ENCODE data around the gene KLF7. TPM values are rescaled to one million over a fixed set of nuclear protein-coding genes. Genes with fewer than 3 reads are reported as not detected.

KLF7 gene
- total RNA-seq, 3 donors from 2014 or later (not counting 1 experiment from before 2014, with no cell fraction given) = 22.9 to 39.1 (median 32.4) TPM

DNA sequence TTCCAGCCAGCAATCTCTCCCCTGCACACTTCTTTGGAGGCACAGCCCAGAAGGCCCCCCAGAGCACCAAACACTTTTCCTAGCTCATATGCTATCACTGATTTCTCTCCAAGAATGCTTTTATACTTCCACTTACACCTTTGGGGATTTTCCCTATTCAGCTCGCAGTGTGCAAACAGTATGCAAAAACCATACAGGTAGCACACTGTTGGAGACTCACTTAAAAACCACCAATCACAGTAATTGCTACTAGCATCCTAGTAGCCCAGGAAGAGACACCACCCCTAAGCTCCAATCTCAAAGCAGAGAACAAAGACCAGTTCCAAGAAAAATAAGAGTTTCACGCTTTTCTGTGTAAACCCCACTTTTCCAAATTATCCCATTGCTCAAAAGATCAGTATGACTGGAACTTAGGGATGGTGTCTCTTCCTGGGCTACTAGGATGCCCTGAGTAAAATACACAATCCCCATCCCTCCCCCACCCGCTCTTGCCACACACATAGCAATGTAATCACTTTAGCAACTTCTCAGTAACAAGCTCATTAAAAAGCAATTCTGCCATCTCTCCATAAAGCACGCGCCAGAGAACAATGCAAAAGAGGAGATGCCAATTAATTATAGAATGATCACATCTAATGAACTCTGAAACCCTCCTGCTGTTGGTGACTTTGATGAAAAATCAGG is 43.0 kb downstream of the KLF7 start:
- TF ChIP-seq, protein P1, sequence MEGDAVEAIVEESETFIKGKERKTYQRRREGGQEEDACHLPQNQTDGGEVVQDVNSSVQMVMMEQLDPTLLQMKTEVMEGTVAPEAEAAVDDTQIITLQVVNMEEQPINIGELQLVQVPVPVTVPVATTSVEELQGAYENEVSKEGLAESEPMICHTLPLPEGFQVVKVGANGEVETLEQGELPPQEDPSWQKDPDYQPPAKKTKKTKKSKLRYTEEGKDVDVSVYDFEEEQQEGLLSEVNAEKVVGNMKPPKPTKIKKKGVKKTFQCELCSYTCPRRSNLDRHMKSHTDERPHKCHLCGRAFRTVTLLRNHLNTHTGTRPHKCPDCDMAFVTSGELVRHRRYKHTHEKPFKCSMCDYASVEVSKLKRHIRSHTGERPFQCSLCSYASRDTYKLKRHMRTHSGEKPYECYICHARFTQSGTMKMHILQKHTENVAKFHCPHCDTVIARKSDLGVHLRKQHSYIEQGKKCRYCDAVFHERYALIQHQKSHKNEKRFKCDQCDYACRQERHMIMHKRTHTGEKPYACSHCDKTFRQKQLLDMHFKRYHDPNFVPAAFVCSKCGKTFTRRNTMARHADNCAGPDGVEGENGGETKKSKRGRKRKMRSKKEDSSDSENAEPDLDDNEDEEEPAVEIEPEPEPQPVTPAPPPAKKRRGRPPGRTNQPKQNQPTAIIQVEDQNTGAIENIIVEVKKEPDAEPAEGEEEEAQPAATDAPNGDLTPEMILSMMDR (IDR thresholded peaks at IDR 0.05) = no peak
- intact Hi-C loops (cut with micrococcal nuclease) = no loop called here
- H3K27ac Mint-ChIP-seq = no peak overlapping the region
- no peaks in the 10 kb centered on the region for H3K27me3 Mint-ChIP-seq (ENCODE audit: low read depth in 2 of 2)
- no peak overlapping the region for H3K4me3 ChIP-seq (ENCODE audit: low read length)
- no peaks in the 10 kb centered on the region for H3K4me1 ChIP-seq (ENCODE audit: control insufficient read depth, insufficient read depth, low read length)
- H3K27me3 ChIP-seq (ENCODE audit: control insufficient read depth, insufficient read depth, low read length) = no peaks in the 10 kb centered on the region
- ATAC-seq = no peak
- peaks cover 0 to 11% of the 10 kb centered on the region in 2 donors for H3K4me1 Mint-ChIP-seq
- no peak for DNase-seq
- H3K9me3 Mint-ChIP-seq = no peaks in the 10 kb centered on the region
- 93% methylated on average over 3 of the region's 5 CpGs for WGBS (ENCODE audit: insufficient coverage)
- peaks cover 17% of the 10 kb centered on the region for H3K36me3 ChIP-seq (ENCODE audit: control insufficient read depth, insufficient read depth, low read length)
- H3K27ac ChIP-seq (ENCODE audit: low read length) = no peak overlapping the region
- H3K4me3 Mint-ChIP-seq = no peak overlapping the region
- no peaks in the 10 kb centered on the region for H3K36me3 Mint-ChIP-seq
- H3K9me3 ChIP-seq (ENCODE audit: control insufficient read depth, insufficient read depth, low read length) = no peaks in the 10 kb centered on the region

DNA sequence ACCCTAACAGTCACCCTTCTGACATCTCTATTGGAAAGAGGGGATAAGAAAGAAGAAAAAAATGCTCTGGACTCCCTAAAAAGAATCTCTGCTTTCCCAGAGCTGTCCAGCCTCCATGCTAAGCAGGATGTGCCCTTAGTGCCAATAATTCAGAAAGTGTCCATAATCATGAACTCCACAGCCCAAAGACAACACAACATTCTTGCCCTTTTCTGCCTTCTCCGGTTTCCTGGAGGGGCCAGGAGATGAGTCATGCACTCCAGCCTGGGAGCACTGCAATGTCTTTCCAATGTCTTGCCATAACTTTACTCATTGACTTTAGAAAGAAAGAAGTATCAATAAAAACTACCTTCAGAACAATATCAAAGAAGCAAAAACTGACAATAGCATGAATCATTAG is 44.0 kb downstream of the KLF7 start:
- Mint-ChIP-seq H3K36me3 (no peaks in the 10 kb centered on the region), H3K4me1 (peaks cover 0 to 11% of the 10 kb centered on the region in 2 donors), H3K9me3 (no peaks in the 10 kb centered on the region), H3K4me3 (no peak overlapping the region), H3K27ac (no peak overlapping the region), H3K27me3 (ENCODE audit: low read depth in 2 of 2) (no peaks in the 10 kb centered on the region)
- Histone ChIP-seq H3K27ac (ENCODE audit: low read length) (no peak overlapping the region), H3K36me3 (ENCODE audit: control insufficient read depth, insufficient read depth, low read length) (peaks cover 17% of the 10 kb centered on the region), H3K4me3 (ENCODE audit: low read length) (no peak overlapping the region), H3K4me1 (ENCODE audit: control insufficient read depth, insufficient read depth, low read length) (no peaks in the 10 kb centered on the region), H3K27me3 (ENCODE audit: control insufficient read depth, insufficient read depth, low read length) (no peaks in the 10 kb centered on the region), H3K9me3 (ENCODE audit: control insufficient read depth, insufficient read depth, low read length) (no peaks in the 10 kb centered on the region)
- ATAC-seq (no peak), DNase-seq (no peak)
- intact Hi-C loops (cut with micrococcal nuclease) = no loop called here
- TF ChIP-seq, protein P1 (IDR thresholded peaks at IDR 0.05) = no peak
- WGBS (ENCODE audit: insufficient coverage) = 94% methylated on average over 1 of the region's 1 CpG

DNA sequence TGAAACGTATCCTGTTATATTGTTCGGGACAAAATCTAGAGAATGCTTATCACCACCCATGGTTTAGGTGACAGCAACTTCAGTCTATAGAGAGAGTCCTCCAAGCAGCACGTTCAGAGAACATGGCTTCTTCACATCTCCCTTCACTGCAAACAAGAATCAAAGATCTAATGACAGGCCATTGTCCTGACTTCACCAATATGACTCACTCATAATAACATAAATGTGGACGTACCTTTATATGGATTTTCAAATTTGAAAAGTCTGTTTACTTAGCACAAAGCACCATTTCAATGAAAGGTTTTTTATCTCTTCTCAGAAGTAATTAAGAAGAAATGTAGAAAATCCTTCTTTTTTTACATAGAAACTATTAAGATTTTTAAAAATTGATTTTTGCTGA is 46.7 kb downstream of the KLF7 start:
- Mint-ChIP-seq H3K27me3 (ENCODE audit: low read depth in 2 of 2) (no peaks in the 10 kb centered on the region), H3K36me3 (no peaks in the 10 kb centered on the region), H3K4me3 (no peak overlapping the region), H3K27ac (no peak overlapping the region), H3K4me1 (peaks cover 6 to 11% of the 10 kb centered on the region in 2 donors), H3K9me3 (no peaks in the 10 kb centered on the region)
- Histone ChIP-seq H3K27me3 (ENCODE audit: control insufficient read depth, insufficient read depth, low read length) (no peaks in the 10 kb centered on the region), H3K4me3 (ENCODE audit: low read length) (no peak overlapping the region), H3K27ac (ENCODE audit: low read length) (no peak overlapping the region), H3K9me3 (ENCODE audit: control insufficient read depth, insufficient read depth, low read length) (no peaks in the 10 kb centered on the region), H3K36me3 (ENCODE audit: control insufficient read depth, insufficient read depth, low read length) (peaks cover 15% of the 10 kb centered on the region), H3K4me1 (ENCODE audit: control insufficient read depth, insufficient read depth, low read length) (no peaks in the 10 kb centered on the region)
- intact Hi-C loops (cut with micrococcal nuclease) = no loop called here
- no peak for ATAC-seq
- TF ChIP-seq, protein P1 (IDR thresholded peaks at IDR 0.05) = no peak
- no peak for DNase-seq
- whole genome bisulfite sequencing (ENCODE audit: insufficient coverage) = 98% methylated on average over 3 of the region's 4 CpGs

DNA sequence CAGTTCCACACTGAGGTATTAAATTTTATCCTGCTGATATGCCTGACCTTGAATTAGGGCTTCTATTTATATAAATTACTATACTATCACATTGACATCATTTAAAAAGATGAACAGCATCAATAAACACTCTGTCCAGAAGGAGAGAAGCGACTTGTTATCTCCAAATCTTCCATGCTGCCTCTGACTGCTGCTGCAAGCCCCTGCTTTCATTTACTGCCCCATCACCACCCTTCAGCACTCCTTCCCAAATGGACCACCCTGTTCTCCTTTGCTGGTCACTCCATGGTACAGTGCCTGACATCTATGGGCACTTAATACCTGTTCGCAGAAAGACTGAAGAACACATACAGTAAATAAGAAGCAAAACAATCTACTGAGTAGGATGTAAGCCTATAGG is 48.1 kb downstream of the KLF7 start:
- no peaks in the 10 kb centered on the region for H3K27me3 ChIP-seq (ENCODE audit: control insufficient read depth, insufficient read depth, low read length)
- 89% methylated on average over 2 of the region's 2 CpGs for WGBS (ENCODE audit: insufficient coverage)
- H3K9me3 Mint-ChIP-seq = no peaks in the 10 kb centered on the region
- no peak overlapping the region for H3K4me3 ChIP-seq (ENCODE audit: low read length)
- H3K27me3 Mint-ChIP-seq (ENCODE audit: low read depth in 2 of 2) = no peaks in the 10 kb centered on the region
- DNase-seq (no peak), ATAC-seq (no peak)
- H3K27ac ChIP-seq (ENCODE audit: low read length) = no peak overlapping the region
- peaks cover 7% of the 10 kb centered on the region for H3K36me3 ChIP-seq (ENCODE audit: control insufficient read depth, insufficient read depth, low read length)
- no peaks in the 10 kb centered on the region for H3K4me1 ChIP-seq (ENCODE audit: control insufficient read depth, insufficient read depth, low read length)
- intact Hi-C loops (cut with micrococcal nuclease) = no loop called here
- TF ChIP-seq, protein P1 (IDR thresholded peaks at IDR 0.05) = no peak
- no peaks in the 10 kb centered on the region for H3K36me3 Mint-ChIP-seq
- no peak overlapping the region for H3K27ac Mint-ChIP-seq
- H3K4me3 Mint-ChIP-seq = no peak overlapping the region
- H3K9me3 ChIP-seq (ENCODE audit: control insufficient read depth, insufficient read depth, low read length) = no peaks in the 10 kb centered on the region
- peaks cover 6 to 7% of the 10 kb centered on the region in 2 donors for H3K4me1 Mint-ChIP-seq
